GM12878 (cell line): ENCODE results near the gene MRPL22. TPM values are rescaled to one million over a fixed set of nuclear protein-coding genes. Genes with fewer than 3 reads are reported as not detected.
"Not testable (repeated sequence)": the region's sequence is repeated elsewhere in the genome, so short reads cannot be mapped to it uniquely, and the experiment has no call there.

ENCODE experiments used
- ATAC-seq: fragments of 200-7000 bp; cut with Tn5 transposase; 3 replicates; pipeline ENCODE4 v1.9.1; 2020; ENCODE audit warnings: mild to moderate bottlenecking, moderate library complexity
- BruUV-seq: library from RNA; stranded (reverse); fragments of 400-500 nt; replicated peaks from 2 replicates; lab custom pipeline; 2021; lab: Mats Ljungman, UMichigan
- CTCF ChIA-PET: fragments of 300-600 bp; sonication (Branson Sonifier 250); formaldehyde crosslinking; extraction: SDS; loops from one replicate; lab custom pipeline; 2021; ENCODE audit warnings: inconsistent platforms; lab: Yijun Ruan, JAX
- POLR2A ChIA-PET: fragments of 350-600 bp; formaldehyde crosslinking; extraction: SDS; loops from one replicate; lab custom pipeline; 2021; ENCODE audit warnings: inconsistent platforms; lab: Charles Lee
- RAD21 ChIA-PET: fragments of 300-600 bp; sonication (Branson Sonifier 250); formaldehyde crosslinking; loops from one replicate; lab custom pipeline; 2023; ENCODE audit warnings: antibody characterized with exemption; ENCODE audit not compliant: unreplicated experiment; lab: Charles Lee
- SMC1A ChIA-PET: fragments of 300-600 bp; sonication (Branson Sonifier 250); formaldehyde crosslinking; loops from one replicate; lab custom pipeline; 2023; ENCODE audit not compliant: unreplicated experiment, uncharacterized antibody; lab: Charles Lee
- DNase-seq: peaks from one replicate; pipeline ENCODE4 v3.0.0-alpha.2; 2011; ENCODE audit warnings: low read depth, low spot score
- FAIRE-seq: peaks from 3 replicates; lab custom pipeline; 2011; peaks lifted over from hg19 to GRCh38; lab: Jason Lieb, UNC
- H2AFZ ChIP-seq: 2 replicates; pipeline ENCODE4 v1.6.0; 2011; ENCODE audit warnings: low read depth, low read length, control low read depth; ENCODE audit not compliant: control insufficient read depth
- H3K27ac ChIP-seq: 2 replicates; pipeline ENCODE4 v1.5.1; 2011; ENCODE audit warnings: control low read depth; ENCODE audit not compliant: control insufficient read depth, insufficient read depth
- H3K27me3 ChIP-seq, 2 experiments: replicated peaks in 1 of 2; 2 replicates each; pipeline versions ENCODE4 v1.6.0 to v1.6.1; 2011; ENCODE audit warnings: low read length in 1 of 2; ENCODE audit not compliant: control insufficient read depth in 2 of 2, insufficient read depth in 2 of 2
- H3K36me3 ChIP-seq, 2 experiments: 2 replicates each; pipeline ENCODE4 v1.5.1; 2011; ENCODE audit warnings: low read length in 1 of 2; ENCODE audit not compliant: control insufficient read depth in 2 of 2, insufficient read depth in 2 of 2
- H3K4me1 ChIP-seq: 2 replicates; pipeline ENCODE4 v1.6.1; 2011; ENCODE audit warnings: mild to moderate bottlenecking, low read length, moderate library complexity, mixed read lengths; ENCODE audit not compliant: control insufficient read depth, insufficient read depth
- H3K4me2 ChIP-seq: 2 replicates; pipeline ENCODE4 v1.6.0; 2011; ENCODE audit warnings: control low read depth; ENCODE audit not compliant: control insufficient read depth, insufficient read depth
- H3K4me3 ChIP-seq: fragments of 200-600 bp; sonication (generic); 2 replicates; pipeline ENCODE4 v1.5.1; 2016
- H3K79me2 ChIP-seq: 2 replicates; pipeline ENCODE4 v1.6.0; 2011; ENCODE audit warnings: low read length; ENCODE audit not compliant: control insufficient read depth, insufficient read depth
- H3K9ac ChIP-seq: 2 replicates; pipeline ENCODE4 v1.8.0; 2011; ENCODE audit warnings: low read length, control low read depth, mixed read lengths; ENCODE audit not compliant: control insufficient read depth, insufficient read depth
- H3K9me3 ChIP-seq: replicated peaks from 3 replicates; pipeline ENCODE4 v1.5.1; 2011; ENCODE audit warnings: mild to moderate bottlenecking, low read length; ENCODE audit not compliant: control insufficient read depth, insufficient read depth
- H4K20me1 ChIP-seq: 2 replicates; pipeline ENCODE4 v1.6.0; 2011; ENCODE audit not compliant: control insufficient read depth, insufficient read depth
- BACH1 ChIP-seq: fragments of 450-650 bp; IDR thresholded peaks from 2 replicates; pipeline ENCODE4 v1.6.1; 2017; ENCODE audit warnings: mild to moderate bottlenecking, borderline replicate concordance
- JUNB ChIP-seq: IDR thresholded peaks from 2 replicates; pipeline ENCODE4 v1.6.1; 2016; ENCODE audit warnings: antibody characterized with exemption, mild to moderate bottlenecking
- KDM1A ChIP-seq: fragments of 200-600 bp; sonication (generic); IDR thresholded peaks from 2 replicates; pipeline ENCODE4 v1.6.1; 2016; ENCODE audit warnings: borderline replicate concordance
- SIX5 ChIP-seq: IDR thresholded peaks from 2 replicates; pipeline ENCODE4 v1.6.1; 2011; ENCODE audit warnings: mild to moderate bottlenecking, low read depth, low read length, moderate library complexity; ENCODE audit not compliant: severe bottlenecking
- WGBS: methylation state at CpG from one replicate; pipeline ENCODE4 v1.1.6; 2016; ENCODE audit warnings: low lambda C conversion rate; ENCODE audit not compliant: insufficient replicate concordance, insufficient coverage; ENCODE audit errors: missing lambda C conversion rate; 5-methylcytosine and 5-hydroxymethylcytosine counted together
- in situ Hi-C: fragments of 300-500 bp; cut with MboI; formaldehyde crosslinking; loops from 9 replicates; pipeline ENCODE4 v1.14.3; 2018; ENCODE audit warnings: mixed read lengths
- intact Hi-C: fragments of 100-400 bp; cut with micrococcal nuclease; formaldehyde crosslinking; loops from one replicate; pipeline ENCODE4 v1.14.2; 2022; ENCODE audit not compliant: unreplicated experiment
- polyA plus RNA-seq, 11 experiments: library from polyadenylated mRNA; depleted of rRNA in 4 of 11; unstranded in 6 of 11; stranded (reverse) in 5 of 11; fragments of >200 nt; fragmentation: Nextera tagmentation in 4 of 11; fragmentation: Illumina TruSeq in 1 of 11; extraction: Ambion mirVana in 4 of 11; extraction: Trizol in 1 of 11; gene quantifications; 1 replicate in 1 of 11; 2 replicates in 10 of 11; pipeline versions ENCODE4 v1.2.1 to v1.2.3, GENCODE V29; 2011 to 2016; ENCODE audit warnings: inconsistent platforms in 2 of 11, missing spikeins in 2 of 11, low read depth in 1 of 11
- total RNA-seq, 4 experiments: library from RNA; depleted of rRNA in 3 of 4; stranded (reverse); fragments of >200 nt in 3 of 4; fragmentation: Illumina TruSeq in 1 of 4; extraction: Trizol in 1 of 4; gene quantifications; 2 replicates each; pipeline versions ENCODE4 v1.2.1 to v1.2.3, GENCODE V29; 2013 to 2021
- TF ChIP-seq, protein P1 (sequence below): fragments of 450-650 bp; IDR thresholded peaks from 2 replicates; pipeline ENCODE4 v1.6.1; 2017; ENCODE audit warnings: antibody characterized with exemption, mild to moderate bottlenecking, moderate library complexity
- TF ChIP-seq, protein P2 (sequence below): fragments of 450-650 bp; IDR thresholded peaks from 2 replicates; pipeline ENCODE4 v1.6.1; 2017; ENCODE audit warnings: mild to moderate bottlenecking, moderate library complexity
- TF ChIP-seq, protein P3 (sequence below): IDR thresholded peaks from 2 replicates; pipeline ENCODE4 v1.6.1; 2012; ENCODE audit warnings: low read depth, low read length, improper control_type of control experiment

The MRPL22 gene
- total and polyA plus RNA-seq, 10 of the 15 experiments (the other 5 are each of a cell fraction or from before 2014, with no cell fraction given) = 29.7 to 318 (median 93.4) TPM

DNA sequence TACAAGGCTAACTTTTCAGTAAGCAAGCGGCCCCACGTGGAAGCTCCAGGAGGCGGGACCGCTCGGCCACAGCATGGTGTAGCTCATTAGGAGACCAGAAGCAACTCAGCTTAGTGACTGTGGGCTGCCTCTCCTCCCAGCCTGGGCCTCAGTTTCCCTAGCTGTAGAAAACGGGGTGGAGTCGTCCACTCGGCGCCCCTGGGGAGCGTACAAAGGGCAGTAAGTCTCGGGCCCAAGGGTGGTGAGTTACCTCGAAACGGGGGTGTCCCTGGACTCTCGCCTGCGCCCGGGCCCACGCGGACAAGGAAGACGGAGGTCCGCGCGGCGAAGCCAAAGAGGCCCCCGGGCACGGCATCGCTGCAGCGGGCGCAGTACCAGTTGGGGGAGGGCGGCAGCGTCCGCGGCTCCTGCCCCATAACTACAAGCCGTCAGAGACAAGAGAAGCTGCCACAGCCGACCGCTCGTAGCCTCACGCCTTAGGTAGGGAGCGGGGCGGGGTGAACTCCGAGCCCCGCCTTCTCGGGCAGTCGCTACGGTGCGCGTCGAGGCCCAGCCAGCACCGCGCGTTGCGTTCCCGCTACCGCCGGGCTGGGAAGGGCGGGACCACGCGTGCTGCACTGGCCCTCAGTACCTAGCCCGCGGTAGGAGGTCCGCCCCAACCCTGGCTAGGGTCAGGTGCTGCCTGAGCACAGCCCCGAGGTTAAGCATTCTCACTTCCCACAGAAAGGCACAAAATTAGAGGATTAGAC, 3.0 kb upstream of the MRPL22 start, which contains the start of gene GEMIN5 (continued):
- TF ChIP-seq, protein P1, sequence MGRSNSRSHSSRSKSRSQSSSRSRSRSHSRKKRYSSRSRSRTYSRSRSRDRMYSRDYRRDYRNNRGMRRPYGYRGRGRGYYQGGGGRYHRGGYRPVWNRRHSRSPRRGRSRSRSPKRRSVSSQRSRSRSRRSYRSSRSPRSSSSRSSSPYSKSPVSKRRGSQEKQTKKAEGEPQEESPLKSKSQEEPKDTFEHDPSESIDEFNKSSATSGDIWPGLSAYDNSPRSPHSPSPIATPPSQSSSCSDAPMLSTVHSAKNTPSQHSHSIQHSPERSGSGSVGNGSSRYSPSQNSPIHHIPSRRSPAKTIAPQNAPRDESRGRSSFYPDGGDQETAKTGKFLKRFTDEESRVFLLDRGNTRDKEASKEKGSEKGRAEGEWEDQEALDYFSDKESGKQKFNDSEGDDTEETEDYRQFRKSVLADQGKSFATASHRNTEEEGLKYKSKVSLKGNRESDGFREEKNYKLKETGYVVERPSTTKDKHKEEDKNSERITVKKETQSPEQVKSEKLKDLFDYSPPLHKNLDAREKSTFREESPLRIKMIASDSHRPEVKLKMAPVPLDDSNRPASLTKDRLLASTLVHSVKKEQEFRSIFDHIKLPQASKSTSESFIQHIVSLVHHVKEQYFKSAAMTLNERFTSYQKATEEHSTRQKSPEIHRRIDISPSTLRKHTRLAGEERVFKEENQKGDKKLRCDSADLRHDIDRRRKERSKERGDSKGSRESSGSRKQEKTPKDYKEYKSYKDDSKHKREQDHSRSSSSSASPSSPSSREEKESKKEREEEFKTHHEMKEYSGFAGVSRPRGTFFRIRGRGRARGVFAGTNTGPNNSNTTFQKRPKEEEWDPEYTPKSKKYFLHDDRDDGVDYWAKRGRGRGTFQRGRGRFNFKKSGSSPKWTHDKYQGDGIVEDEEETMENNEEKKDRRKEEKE = no peak
- TF ChIP-seq BACH1 (peak; percentile 57; the same call in 1 of the 2 replicates), JUNB (no peak), KDM1A (no peak), SIX5 (peak; percentile 29)
- TF ChIP-seq, protein P2, sequence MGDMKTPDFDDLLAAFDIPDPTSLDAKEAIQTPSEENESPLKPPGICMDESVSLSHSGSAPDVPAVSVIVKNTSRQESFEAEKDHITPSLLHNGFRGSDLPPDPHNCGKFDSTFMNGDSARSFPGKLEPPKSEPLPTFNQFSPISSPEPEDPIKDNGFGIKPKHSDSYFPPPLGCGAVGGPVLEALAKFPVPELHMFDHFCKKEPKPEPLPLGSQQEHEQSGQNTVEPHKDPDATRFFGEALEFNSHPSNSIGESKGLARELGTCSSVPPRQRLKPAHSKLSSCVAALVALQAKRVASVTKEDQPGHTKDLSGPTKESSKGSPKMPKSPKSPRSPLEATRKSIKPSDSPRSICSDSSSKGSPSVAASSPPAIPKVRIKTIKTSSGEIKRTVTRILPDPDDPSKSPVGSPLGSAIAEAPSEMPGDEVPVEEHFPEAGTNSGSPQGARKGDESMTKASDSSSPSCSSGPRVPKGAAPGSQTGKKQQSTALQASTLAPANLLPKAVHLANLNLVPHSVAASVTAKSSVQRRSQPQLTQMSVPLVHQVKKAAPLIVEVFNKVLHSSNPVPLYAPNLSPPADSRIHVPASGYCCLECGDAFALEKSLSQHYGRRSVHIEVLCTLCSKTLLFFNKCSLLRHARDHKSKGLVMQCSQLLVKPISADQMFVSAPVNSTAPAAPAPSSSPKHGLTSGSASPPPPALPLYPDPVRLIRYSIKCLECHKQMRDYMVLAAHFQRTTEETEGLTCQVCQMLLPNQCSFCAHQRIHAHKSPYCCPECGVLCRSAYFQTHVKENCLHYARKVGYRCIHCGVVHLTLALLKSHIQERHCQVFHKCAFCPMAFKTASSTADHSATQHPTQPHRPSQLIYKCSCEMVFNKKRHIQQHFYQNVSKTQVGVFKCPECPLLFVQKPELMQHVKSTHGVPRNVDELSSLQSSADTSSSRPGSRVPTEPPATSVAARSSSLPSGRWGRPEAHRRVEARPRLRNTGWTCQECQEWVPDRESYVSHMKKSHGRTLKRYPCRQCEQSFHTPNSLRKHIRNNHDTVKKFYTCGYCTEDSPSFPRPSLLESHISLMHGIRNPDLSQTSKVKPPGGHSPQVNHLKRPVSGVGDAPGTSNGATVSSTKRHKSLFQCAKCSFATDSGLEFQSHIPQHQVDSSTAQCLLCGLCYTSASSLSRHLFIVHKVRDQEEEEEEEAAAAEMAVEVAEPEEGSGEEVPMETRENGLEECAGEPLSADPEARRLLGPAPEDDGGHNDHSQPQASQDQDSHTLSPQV = no peak
- TF ChIP-seq, protein P3, sequence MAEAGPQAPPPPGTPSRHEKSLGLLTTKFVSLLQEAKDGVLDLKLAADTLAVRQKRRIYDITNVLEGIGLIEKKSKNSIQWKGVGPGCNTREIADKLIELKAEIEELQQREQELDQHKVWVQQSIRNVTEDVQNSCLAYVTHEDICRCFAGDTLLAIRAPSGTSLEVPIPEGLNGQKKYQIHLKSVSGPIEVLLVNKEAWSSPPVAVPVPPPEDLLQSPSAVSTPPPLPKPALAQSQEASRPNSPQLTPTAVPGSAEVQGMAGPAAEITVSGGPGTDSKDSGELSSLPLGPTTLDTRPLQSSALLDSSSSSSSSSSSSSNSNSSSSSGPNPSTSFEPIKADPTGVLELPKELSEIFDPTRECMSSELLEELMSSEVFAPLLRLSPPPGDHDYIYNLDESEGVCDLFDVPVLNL = peak; percentile 52; the same call in 1 of the 2 replicates

DNA sequence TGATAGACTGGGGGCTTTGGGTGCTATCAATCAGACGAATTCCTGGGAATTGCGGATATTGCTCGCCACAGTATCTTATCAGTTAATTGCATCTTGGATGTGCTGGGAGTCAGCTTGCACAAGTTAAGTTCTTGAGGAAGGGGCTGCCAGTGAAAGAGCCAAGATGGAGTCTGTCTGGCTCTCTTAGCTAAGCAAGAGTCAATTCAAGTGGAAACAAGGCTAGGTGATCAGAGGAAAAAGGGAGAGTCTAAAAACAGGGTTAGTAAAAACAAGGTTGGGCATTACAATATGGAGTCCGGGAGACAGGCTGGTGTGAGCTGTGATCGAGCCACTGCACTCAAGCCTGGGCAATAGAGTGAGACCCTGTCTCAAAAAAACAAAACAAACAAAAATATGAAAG, 1.5 kb upstream of the MRPL22 start:
- in situ Hi-C loops, CTCF ChIA-PET: not testable (repeated sequence)

More for the DNA sequence above, 1.5 kb upstream of the MRPL22 start:
- SMC1A ChIA-PET, H3K4me2 ChIP-seq, RAD21 ChIA-PET, ATAC-seq, H3K9me3 ChIP-seq, H3K4me1 ChIP-seq, H3K27me3 ChIP-seq, DNase-seq, H3K4me3 ChIP-seq, H4K20me1 ChIP-seq, H3K9ac ChIP-seq, H3K27ac ChIP-seq, FAIRE-seq, H3K36me3 ChIP-seq, BruUV-seq, H2AFZ ChIP-seq: not testable (repeated sequence)
- H3K79me2 ChIP-seq = peaks cover 52% of the 10 kb centered on the region
- POLR2A ChIA-PET = interaction anchor here (1.3 kb wide), 1 partner anchor 80 kb away, joined by 3 read pairs; no protein-coding TSS in a partner anchor
- intact Hi-C loops = loop anchor here (2.0 to 10.0 kb wide), 3 partner anchors 81 to 495 kb away; partner anchors contain the start of genes CNOT8 and SAP30L
- 86% methylated on average over 5 of the region's 5 CpGs for WGBS
